ENCODE results near the gene FBXL7.

- TF ChIP-seq CTCF (IDR thresholded peaks at IDR 0.05), result no peak
- TF ChIP-seq EP300 (IDR thresholded peaks at IDR 0.05), result no peak
- no peak for TF ChIP-seq POLR2A (IDR thresholded peaks at IDR 0.05)
These were observed 246.9 kb downstream of the FBXL7 start for GRCh38 chr5:15746833-15747232.

Data from suprapubic skin (tissue), 3 donors.